Astrocyte (in vitro differentiated cells and primary cell): ENCODE results near the gene UNC50.

ENCODE experiments used
- EZH2 ChIP-seq: IDR thresholded peaks from 2 replicates; pipeline ENCODE4 v1.6.1; 2012; ENCODE audit warnings: mild to moderate bottlenecking, low read length, inconsistent platforms; ENCODE audit not compliant: insufficient read depth
- TF ChIP-seq, protein P1 (sequence below): IDR thresholded peaks from 2 replicates; pipeline ENCODE4 v1.5.1; 2011; ENCODE audit warnings: low read depth, mild to moderate bottlenecking, inconsistent platforms, low read length, moderate library complexity; ENCODE audit not compliant: insufficient read depth

DNA sequence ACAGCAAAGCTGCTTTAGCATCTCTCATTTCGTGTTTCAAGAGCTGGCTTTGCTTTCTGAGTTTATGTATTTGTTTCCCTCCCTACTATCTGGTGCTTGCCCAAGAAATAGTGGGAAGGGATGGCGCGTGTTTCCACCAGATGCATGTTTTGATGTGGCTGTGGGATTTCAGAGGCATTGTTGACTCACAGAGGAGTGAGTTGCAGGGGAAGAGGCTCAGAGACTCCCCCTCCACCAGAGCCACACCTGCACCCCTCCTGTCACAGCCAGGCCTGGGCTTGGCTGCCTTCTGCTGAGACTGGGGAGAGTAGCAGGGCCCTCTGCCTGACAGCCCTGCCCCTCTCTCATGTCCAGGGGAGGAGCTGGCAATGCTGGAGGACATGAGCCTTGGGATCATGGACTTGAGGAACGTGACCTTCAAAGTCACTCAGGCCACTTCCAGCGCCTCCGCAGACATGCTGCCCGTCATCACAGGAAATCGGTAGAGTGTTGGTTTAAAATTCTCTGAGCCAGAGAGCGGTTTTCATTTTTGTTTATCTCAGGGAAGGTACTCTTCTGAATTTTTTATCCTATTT lies 43.0 kb upstream of the UNC50 start:
- TF ChIP-seq, protein P1, sequence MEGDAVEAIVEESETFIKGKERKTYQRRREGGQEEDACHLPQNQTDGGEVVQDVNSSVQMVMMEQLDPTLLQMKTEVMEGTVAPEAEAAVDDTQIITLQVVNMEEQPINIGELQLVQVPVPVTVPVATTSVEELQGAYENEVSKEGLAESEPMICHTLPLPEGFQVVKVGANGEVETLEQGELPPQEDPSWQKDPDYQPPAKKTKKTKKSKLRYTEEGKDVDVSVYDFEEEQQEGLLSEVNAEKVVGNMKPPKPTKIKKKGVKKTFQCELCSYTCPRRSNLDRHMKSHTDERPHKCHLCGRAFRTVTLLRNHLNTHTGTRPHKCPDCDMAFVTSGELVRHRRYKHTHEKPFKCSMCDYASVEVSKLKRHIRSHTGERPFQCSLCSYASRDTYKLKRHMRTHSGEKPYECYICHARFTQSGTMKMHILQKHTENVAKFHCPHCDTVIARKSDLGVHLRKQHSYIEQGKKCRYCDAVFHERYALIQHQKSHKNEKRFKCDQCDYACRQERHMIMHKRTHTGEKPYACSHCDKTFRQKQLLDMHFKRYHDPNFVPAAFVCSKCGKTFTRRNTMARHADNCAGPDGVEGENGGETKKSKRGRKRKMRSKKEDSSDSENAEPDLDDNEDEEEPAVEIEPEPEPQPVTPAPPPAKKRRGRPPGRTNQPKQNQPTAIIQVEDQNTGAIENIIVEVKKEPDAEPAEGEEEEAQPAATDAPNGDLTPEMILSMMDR = no peak
- TF ChIP-seq EZH2 = no peak
